Thoracic aorta (tissue), 2 donors: ENCODE measurements around the gene NARF. TPM values are rescaled to one million over a fixed set of nuclear protein-coding genes. Genes with fewer than 3 reads are reported as not detected.

ENCODE experiments used
- ATAC-seq: fragments of 150-250 bp; one replicate; pipeline ENCODE4 v1.8.0; 2017; ENCODE audit warnings: low read depth; ENCODE audit not compliant: insufficient number of reproducible peaks, low FRiP score
- DNase-seq: peaks from one replicate; pipeline ENCODE4 v3.0.0-alpha.2; 2020; ENCODE audit warnings: low spot score
- H3K27ac ChIP-seq, 2 donors: fragments of 200-600 bp; sonication (generic); 1 replicate in 1 of 2; 2 replicates in 1 of 2; pipeline ENCODE4 v1.5.1; 2016; ENCODE audit warnings: mild to moderate bottlenecking in 2 of 2, moderate library complexity in 2 of 2
- H3K27me3 ChIP-seq: fragments of 200-600 bp; sonication (generic); replicated peaks from 2 replicates; pipeline ENCODE4 v1.6.0; 2016; ENCODE audit warnings: mild to moderate bottlenecking; ENCODE audit not compliant: insufficient read depth
- H3K36me3 ChIP-seq: fragments of 200-600 bp; sonication (generic); one replicate; pipeline ENCODE4 v1.5.1; 2016
- H3K4me1 ChIP-seq, 2 donors: fragments of 200-600 bp; sonication (generic); 1 replicate in 1 of 2; 2 replicates in 1 of 2; pipeline versions ENCODE4 v1.5.1 to v1.6.0; 2016; ENCODE audit warnings: low read depth in 2 of 2, mild to moderate bottlenecking in 1 of 2; ENCODE audit not compliant: control insufficient read depth in 1 of 2
- H3K4me3 ChIP-seq: fragments of 200-600 bp; sonication (generic); 2 replicates; pipeline ENCODE4 v1.5.1; 2016; ENCODE audit warnings: mild to moderate bottlenecking
- H3K9me3 ChIP-seq: fragments of 200-600 bp; sonication (generic); 2 replicates; pipeline ENCODE4 v1.5.1; 2016
- CTCF ChIP-seq: fragments of 200-600 bp; sonication (generic); IDR thresholded peaks from one replicate; pipeline ENCODE4 v1.5.1; 2019; ENCODE audit warnings: antibody characterized with exemption
- total RNA-seq, 2 donors: library from RNA; depleted of rRNA; stranded (reverse); fragments of >200 nt; gene quantifications; one replicate each; pipeline versions ENCODE4 v1.1.0 to v1.2.3, GENCODE V29; 2016

Gene NARF
- total RNA-seq, 2 donors from 2014 or later = 77.0 to 86.8 TPM

- DNase-seq (peak; percentile 79), ATAC-seq (peak; percentile 79)
- Histone ChIP-seq H3K27me3 (no peaks in the 10 kb centered on the region), H3K4me3 (no peak overlapping the region), H3K27ac (peak overlapping the region; percentile 88 to 97), H3K4me1 (peaks cover 2 to 39% of the 10 kb centered on the region in 2 donors), H3K36me3 (peaks cover 23% of the 10 kb centered on the region), H3K9me3 (no peaks in the 10 kb centered on the region)
- TF ChIP-seq CTCF = no peak
Observed at GRCh38 chr17:82489117-82489516, 30.6 kb downstream of the NARF start.

- no peak for TF ChIP-seq CTCF
- peaks cover 3 to 43% of the 10 kb centered on the region in 2 donors for H3K4me1 ChIP-seq
Observed at GRCh38 chr17:82489851-82490511, 31.4 kb downstream of the NARF start.

GRCh38 chr17:82490512-82491195 is 32.1 kb downstream of the NARF start:
- no peak overlapping the region for H3K4me3 ChIP-seq
- TF ChIP-seq CTCF = no peak
- H3K27me3 ChIP-seq = no peaks in the 10 kb centered on the region
- H3K36me3 ChIP-seq = peaks cover 8% of the 10 kb centered on the region
- H3K27ac ChIP-seq = peak overlapping the region; percentile 88 to 97
- peaks cover 3 to 43% of the 10 kb centered on the region in 2 donors for H3K4me1 ChIP-seq
- H3K9me3 ChIP-seq = no peaks in the 10 kb centered on the region
- DNase-seq (no peak), ATAC-seq (no peak)

More at GRCh38 chr17:82489851-82490511, 31.4 kb downstream of the NARF start:
- no peak for DNase-seq
- no peak overlapping the region for H3K4me3 ChIP-seq
- no peaks in the 10 kb centered on the region for H3K9me3 ChIP-seq
- H3K27me3 ChIP-seq = no peaks in the 10 kb centered on the region
- H3K36me3 ChIP-seq = peaks cover 14% of the 10 kb centered on the region
- peak overlapping the region; percentile 88 to 97 for H3K27ac ChIP-seq
- no peak for ATAC-seq

- TF ChIP-seq CTCF = no peak
- DNase-seq (no peak), ATAC-seq (no peak)
- Histone ChIP-seq H3K27ac (peak overlapping the region in 1 of 2 donors; percentile 97), H3K9me3 (no peaks in the 10 kb centered on the region), H3K4me1 (peaks cover 3 to 43% of the 10 kb centered on the region in 2 donors), H3K27me3 (no peaks in the 10 kb centered on the region), H3K36me3 (peaks cover 3% of the 10 kb centered on the region), H3K4me3 (no peak overlapping the region)
Observed at GRCh38 chr17:82491196-82491530, 32.6 kb downstream of the NARF start.

- H3K36me3 ChIP-seq = peaks cover 3% of the 10 kb centered on the region
- DNase-seq = no peak
- no peak overlapping the region for H3K4me3 ChIP-seq
- H3K4me1 ChIP-seq = peaks cover 5 to 47% of the 10 kb centered on the region in 2 donors
- no peak for ATAC-seq
- H3K27ac ChIP-seq = no peak overlapping the region
- TF ChIP-seq CTCF = no peak
- H3K27me3 ChIP-seq = no peaks in the 10 kb centered on the region
- H3K9me3 ChIP-seq = no peaks in the 10 kb centered on the region
Observed at GRCh38 chr17:82491533-82491932, 33.0 kb downstream of the NARF start.
